NCI-H1694 (cell line): ENCODE data around the gene NUDC.

Source experiments
- DNase-seq: peaks from one replicate; lab custom pipeline; 2025; lab: John Stamatoyannopoulos, UW

Gene NUDC

GRCh38 chr1:26951216-26951615 is 29.7 kb downstream of the NUDC start:
- DNase-seq, result no peak

GRCh38 chr1:26951821-26952497 is 30.4 kb downstream of the NUDC start:
- no peak for DNase-seq

GRCh38 chr1:26953374-26953773 is 31.8 kb downstream of the NUDC start:
- no peak for DNase-seq

GRCh38 chr1:26956321-26956720 is 34.8 kb downstream of the NUDC start:
- no peak for DNase-seq

- DNase-seq, result no peak
Observed at GRCh38 chr1:26957306-26957705, 35.8 kb downstream of the NUDC start.

- no peak for DNase-seq
Observed at GRCh38 chr1:26959270-26959669, 37.7 kb downstream of the NUDC start.

GRCh38 chr1:26959722-26960624 is 38.4 kb downstream of the NUDC start, which contains the start of gene KDF1:
TSS of gene KDF1 (minus strand) at chr1:26960468. CDS start at chr1:26952380, 8,088 bp downstream.
- DNase-seq, result no peak

GRCh38 chr1:26960625-26960966 is 39.1 kb downstream of the NUDC start:
- no peak for DNase-seq

GRCh38 chr1:26961826-26962225 is 40.3 kb downstream of the NUDC start:
- no peak for DNase-seq

- DNase-seq, result no peak
Observed at GRCh38 chr1:26965213-26965612, 43.7 kb downstream of the NUDC start.

GRCh38 chr1:26965628-26966027 is 44.1 kb downstream of the NUDC start:
- no peak for DNase-seq

- peak; percentile 53 for DNase-seq
Observed at GRCh38 chr1:26970810-26971209, 49.3 kb downstream of the NUDC start.

- no peak for DNase-seq
Observed at GRCh38 chr1:26971590-26971989, 50.0 kb downstream of the NUDC start.

- DNase-seq, result no peak
Observed at GRCh38 chr1:26972390-26972789, 50.8 kb downstream of the NUDC start.

GRCh38 chr1:26972821-26973220 is 51.3 kb downstream of the NUDC start:
- no peak for DNase-seq

- no peak for DNase-seq
Observed at GRCh38 chr1:26976621-26977510, 55.3 kb downstream of the NUDC start.

- no peak for DNase-seq
Observed at GRCh38 chr1:26978901-26979300, 57.4 kb downstream of the NUDC start.

- DNase-seq, result no peak
Observed at GRCh38 chr1:26981146-26981846, 59.8 kb downstream of the NUDC start.

GRCh38 chr1:26983863-26984262 is 62.3 kb downstream of the NUDC start:
- DNase-seq, result no peak

- no peak for DNase-seq
Observed at GRCh38 chr1:26984291-26984690, 62.7 kb downstream of the NUDC start.

- no peak for DNase-seq
Observed at GRCh38 chr1:26986658-26987057, 65.1 kb downstream of the NUDC start.
